Ureter (tissue), 1 donor: ENCODE results near the gene GCA. TPM values are rescaled to one million over a fixed set of nuclear protein-coding genes. Genes with fewer than 3 reads are reported as not detected.

Experiments
- DNase-seq: peaks from one replicate; pipeline ENCODE4 v3.0.0-alpha.2; 2020; ENCODE audit warnings: low spot score
- total RNA-seq: library from RNA; stranded (reverse); gene quantifications from one replicate; pipeline ENCODE4 v1.2.4, GENCODE V29; 2023
- donor health status: DM: yes; HTN: yes; CAD: no.

GCA gene
- total RNA-seq, 1 donor from 2014 or later, result 27.5 TPM

DNA sequence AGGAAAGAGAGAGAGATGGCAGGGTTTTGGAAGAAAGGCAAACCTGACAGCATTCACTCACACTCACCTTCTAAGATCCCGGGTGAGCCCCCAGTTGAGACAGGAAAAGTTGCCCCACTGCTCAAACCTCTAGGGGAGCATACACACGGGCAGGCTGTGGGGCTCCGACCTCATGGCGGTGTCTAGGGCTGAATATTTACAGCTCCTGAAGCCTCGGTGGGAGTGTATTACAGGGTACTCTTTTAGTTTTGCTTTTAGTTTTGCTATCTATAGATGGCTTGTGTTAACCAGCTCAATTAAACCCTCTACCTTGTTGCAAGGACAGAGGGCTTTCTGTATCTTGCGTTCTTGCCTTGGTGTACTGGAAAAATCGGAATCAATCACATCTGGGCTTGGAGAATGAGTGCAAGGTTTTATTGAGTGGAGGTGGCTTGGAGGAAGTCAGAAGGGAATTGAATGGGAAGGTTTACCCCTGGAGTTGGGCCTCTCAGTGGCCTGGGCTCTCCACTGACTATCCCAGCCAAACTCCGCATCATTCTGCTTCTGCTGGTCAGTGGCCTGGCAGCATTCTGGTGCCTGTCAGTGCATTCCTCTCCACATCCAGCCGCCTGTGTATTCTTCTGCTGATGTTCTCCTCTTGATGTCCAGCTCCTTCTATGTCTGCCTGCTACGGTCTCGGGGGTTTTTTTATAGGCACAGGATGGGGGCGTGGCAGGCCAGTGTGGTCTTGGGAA is 15.3 kb upstream of the GCA start:
- DNase-seq, result no peak

DNA sequence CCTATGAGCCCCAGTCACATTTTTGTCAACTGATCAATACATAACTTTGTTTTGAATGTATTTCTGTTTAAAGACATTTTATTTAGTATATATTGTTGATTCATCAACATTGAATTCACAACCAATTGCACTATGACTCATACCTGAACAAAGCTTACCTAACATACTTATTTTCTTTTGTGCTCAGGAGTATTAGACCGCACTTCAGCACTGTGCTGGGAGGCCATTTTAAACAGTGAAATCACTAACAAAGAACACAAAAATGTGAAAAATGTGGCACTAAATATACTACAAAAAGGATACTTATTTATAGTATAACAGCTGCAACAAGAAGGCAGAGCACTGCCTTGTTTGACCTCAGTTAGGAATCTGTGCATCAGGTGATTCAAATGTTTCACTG is 13.1 kb upstream of the GCA start:
- DNase-seq, result no peak

DNA sequence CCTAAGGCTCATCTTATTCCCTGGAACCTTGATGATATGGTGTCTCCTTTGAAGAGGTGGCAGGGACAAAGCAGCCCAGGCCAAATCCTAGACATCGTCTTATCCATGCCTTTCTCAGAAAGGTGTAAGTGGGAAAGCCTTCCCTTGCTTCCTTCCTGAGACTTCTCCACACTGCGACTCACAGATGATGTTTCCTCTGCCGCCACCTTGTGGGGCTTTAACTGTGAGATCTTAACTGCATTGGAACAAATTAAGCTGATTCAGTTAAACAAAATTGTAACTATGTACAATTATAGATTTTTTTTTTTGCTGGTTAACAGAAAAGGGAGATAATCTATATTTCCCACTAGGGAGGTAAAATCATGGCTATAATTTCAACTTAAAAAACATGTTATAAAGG is 10.0 kb upstream of the GCA start:
- DNase-seq, result no peak

DNA sequence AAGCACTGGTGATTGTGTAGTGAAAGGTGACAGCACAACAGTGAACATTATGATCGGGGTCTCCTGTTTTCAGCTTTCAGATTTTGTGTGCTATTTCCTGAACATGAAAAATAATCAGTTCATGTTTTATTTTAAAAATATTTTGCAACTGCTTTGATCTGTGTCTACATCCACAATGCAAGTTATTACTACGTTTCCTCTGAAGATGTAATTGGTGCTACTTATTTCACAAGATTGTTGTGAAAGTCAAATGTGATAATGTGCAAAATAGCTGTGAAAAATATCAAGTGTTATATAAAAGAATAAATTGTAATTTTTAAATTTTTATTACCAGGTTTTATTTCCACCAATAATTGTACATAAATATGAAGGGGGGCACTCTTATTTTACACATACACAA is 6.1 kb upstream of the GCA start:
- DNase-seq, result no peak

DNA sequence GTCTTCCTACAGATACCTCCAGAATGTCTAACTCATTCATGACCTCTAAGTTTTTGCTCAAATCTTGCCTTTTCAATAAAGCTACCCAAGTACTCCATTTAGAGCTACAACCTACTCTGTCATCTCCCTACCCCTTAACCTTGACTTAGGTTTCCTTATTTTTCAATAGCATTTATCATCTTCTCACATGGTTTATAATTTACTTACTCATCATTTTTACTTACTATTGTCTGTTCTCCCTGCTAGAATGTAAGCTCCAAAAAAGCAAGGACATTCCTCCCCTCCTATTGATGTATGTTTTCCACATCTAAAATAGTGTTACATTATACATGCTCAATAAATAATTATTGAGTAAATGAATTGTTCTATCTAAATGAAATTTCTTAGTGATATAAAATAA is 3.1 kb upstream of the GCA start:
- no peak for DNase-seq

DNA sequence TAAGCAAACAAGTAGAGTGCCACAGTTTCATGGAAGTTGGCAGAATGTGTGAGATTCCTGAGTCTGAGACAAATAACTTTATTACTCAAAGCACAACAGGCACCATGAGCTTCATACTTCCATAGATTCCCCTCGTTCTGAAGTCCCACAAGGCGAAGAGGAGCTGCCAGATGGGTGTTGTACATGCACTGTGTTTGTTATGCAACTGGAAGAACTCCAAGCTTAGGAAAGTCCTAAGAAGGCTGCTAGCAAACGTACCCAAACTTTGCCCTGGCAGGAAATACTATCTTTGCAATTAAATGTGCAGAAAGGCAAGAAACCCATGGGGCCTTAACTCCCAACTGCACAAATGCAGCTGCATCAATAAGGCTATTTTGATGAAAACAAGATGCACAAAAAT is 1.6 kb upstream of the GCA start:
- no peak for DNase-seq

DNA sequence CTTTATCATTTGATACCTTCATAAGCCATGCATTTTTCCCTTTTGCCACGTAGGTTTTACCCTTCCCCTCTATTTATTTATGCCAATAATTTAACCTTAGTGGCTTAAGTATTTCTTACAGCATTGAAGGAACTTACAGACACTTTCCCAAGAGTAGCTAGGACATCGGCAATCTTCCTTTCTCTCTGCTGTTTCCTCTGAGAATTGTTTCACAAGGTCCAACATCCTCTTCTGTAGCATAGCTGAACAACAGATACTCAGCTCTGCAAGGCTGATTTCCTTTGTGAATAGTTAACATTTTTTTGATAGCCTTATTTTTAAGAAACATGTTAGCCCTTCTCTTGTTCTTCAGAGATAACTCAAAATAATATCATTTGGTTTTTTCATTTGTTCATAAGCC is 1.1 kb upstream of the GCA start:
- no peak for DNase-seq

DNA sequence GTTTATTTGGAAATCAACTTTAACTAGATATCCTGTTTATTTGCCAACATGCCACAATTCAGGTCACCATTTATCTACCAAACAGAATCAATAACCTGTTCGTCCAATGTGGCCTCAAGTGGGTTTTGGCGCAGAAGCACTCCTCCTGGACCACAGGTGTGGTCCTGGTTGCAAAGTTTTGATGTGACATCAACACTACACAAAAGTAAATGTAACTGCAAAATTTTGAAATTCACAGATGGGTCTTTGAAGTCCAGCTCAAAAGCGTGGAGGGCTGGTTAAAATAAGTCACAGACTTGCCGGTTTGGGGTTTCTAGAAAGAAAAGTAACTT is 474 bp upstream of the GCA start:
- DNase-seq, result no peak

DNA sequence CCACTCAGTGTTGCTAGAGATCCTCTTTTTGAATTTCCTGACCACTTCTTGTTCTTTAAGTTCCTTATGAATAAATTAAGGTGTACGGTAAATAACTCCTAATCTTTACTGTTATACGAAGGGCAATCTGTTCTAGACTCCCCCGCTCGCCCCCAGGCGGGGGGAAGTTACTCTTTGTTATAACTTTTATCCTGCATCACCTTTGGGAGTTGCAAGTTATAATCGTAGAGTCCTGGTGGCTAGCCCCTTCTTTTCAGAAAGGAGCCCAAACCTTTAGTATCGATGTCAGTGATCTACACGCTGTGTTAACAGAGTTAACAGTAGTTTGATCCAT is 652 bp downstream of the GCA start:
- DNase-seq, result no peak

DNA sequence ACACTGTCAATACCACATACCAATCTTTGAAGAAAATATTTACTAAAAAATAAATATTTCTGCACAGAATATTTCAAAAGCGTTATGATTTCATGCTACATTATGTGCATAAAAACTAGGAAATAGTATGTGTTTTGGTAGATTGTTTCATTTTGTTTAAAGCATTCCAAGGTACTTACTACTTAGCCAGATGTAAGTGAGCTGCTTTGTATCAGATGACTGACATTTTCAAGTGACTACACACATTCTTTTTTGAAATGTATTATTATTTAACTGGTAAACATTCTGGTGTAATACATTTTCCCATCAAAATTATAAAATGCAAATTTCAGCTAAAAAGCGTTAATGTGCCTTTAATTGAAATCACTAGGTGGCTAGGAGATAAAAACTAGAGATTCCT is 21.5 kb downstream of the GCA start:
- no peak for DNase-seq

DNA sequence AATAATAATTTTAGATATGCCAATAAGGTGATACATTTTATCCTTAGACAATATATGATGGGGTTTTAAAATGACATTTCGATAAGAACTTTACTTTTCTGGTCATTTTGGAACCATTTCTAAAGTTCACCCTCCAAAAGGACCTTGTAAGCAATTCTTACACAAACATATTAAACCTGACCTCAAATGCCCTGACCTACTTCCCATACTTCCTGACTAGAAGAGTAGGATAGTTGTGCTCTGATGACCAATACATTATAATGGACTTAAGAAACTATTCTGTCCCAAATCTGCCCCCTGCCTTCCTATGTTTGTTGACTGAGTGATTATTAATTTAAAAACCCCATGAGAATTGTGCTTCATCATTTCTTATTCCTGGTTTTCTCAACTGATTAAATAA is 24.6 kb downstream of the GCA start:
- no peak for DNase-seq

DNA sequence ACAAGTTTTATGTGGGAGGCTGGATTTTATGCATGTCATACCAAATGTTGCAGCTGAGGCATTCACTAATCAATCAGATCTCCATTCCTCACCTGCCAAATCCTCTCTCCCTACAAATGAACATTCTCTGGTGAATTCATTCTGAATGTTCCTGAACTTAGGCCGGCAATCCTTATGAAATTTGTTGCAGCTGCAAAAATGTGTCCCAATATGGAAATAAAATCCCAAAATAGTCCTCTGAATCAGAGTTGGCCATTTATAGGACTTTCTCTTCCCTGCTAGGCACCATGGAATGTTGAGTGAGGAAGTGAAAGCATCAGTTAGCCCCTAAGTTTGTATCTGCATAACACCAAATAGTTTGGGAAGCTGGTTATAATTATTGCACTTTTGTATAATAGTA is 25.6 kb downstream of the GCA start:
- DNase-seq, result no peak

DNA sequence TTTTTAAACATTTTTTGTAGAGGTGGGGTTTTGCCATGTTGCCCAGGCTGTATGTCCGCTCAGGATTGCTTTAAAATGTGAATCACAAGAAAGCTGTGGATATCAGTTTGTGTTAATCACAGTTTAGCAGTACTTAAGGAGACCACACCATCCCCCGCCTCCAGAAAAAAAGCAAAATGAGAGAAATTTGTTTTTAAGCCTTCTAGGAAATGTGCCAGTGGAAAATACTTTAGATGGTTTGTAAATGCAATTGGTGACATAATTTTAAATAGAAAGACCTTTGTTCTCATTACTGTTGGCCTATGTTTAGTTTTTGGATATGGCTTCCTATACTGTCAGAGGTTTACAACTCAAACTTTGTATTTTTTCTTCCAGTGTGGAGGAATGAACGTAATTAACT is 27.0 kb downstream of the GCA start:
- no peak for DNase-seq

DNA sequence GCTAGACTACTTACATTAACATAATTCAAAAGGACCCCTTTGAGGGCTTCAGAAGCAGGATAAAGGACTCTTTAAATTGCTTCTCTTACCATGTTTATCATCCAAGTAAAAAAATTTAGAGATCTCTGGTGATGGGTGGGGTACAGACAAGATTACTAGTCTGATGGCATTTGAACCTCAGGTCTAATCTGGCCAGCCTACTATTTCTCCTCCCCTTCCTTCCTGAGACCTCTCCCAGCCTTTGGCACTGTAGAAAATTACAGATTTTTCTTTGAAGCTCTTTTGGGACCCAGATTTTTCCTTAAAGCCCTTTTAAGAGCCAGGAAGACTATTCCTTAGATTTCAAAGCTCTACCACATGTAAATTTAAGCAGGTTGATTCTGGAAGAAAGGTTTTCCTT is 28.9 kb downstream of the GCA start:
- no peak for DNase-seq

DNA sequence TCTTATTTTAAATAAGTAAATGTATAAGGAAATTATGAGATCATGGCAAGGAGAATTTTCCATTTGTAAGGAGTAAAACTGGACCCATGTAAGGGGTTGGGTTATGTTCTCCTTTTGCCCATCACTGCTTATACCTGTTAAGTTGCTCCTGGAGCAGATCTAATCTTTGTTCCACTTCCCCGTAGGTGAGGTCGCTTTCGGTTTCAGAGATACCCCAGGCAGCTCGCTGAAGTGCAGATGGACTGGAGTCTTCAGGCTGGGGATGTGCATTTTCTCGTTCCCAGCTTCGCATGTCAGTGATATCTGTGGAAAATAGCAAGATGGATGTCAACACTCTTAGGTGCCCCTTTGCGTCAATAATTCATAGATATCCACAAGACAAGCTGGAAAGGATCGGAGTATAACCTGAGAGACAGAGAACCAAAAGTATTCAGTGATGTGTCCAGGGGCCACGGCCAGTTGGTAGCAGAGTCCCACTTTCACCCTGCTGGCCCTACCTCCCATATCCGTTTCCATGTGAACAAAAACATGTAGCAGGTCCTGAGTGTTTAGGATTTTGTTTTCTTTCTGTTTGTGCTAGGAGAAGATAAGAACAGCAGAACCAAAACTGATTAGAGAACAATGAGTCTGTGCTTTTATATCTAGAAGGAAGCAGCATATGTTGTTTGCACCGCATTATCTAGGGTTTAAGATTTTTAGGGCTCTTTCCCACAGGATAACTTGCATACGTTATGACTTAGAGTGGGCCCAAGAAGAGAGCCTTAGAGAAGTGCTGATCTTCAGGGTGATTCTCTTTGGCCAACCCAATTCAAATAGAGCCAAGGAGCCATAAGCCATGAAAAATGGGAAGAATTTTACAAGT is 36.0 kb downstream of the GCA start:
- DNase-seq, result no peak

DNA sequence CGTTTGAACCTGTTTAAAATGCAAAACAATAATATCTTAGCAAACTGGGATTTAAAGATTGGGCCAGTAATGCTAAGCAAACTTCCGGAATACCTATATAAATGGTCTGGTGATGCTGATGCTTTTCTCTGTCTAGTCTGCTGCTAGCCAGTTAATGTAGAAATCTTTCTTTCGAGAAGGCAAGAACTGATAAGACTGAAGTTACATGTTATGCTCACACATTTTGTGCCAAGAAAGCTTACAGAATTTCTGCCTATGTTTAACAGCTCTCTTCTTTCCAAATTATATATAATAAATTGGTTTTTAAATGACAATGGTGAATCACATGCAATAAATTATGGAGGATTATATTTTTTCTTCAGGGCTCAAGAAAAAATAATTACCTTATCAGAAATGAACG is 37.9 kb downstream of the GCA start:
- no peak for DNase-seq

DNA sequence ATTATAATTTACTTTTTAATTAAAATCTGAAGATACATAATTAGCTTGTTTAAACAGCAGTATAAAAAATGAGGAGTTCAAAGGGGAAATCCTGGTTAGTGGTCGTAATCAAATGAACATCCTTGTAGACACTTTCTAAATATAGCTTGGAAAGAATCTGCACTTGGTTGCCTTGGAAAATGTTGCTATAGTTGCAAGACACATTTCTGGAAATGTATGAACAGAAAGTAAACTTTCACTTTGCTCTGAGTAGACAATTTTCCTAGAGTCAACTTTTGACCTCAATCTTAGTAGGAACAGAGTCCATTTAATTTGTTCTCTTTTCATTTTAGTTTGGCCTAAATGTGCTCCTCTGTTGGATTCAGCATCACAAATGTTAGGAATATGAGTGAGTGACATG is 38.3 kb downstream of the GCA start:
- no peak for DNase-seq

DNA sequence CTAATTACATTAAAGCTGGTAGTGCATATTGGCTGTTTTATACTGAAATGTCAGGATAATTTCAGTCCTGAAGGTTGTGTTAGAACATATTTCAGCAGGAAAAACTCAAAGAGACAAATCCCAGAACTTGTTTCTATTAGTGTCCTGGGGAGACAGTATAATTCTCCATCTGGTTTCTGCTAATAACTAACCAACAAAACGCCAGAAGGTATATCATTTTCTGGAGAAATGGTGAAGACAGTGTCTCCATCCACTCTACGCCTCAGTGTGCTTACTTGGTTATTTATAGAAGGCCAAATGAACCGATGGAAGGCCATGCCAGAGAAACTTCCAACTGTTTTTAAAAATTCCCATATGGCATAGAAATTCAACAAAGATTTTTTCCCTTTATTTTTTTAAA is 41.6 kb downstream of the GCA start:
- no peak for DNase-seq

DNA sequence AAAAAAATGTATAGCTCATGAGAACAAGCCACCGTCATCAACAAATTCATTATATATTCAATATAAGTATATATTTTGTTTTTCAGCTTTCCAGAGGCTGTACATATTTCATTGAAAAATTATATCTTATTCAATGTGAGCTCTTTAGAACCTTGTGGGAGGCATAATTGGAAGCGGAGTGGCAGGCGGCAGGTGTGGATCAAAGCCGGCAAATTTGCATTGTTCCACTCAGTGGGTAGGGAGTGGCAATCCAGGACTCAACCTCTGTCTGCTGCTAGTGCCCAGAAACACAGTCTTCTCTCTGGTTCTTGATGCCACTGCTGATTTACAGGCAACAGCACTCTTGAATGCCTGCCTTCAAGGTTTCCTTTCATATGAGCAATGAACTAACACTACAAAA is 46.9 kb downstream of the GCA start:
- no peak for DNase-seq

DNA sequence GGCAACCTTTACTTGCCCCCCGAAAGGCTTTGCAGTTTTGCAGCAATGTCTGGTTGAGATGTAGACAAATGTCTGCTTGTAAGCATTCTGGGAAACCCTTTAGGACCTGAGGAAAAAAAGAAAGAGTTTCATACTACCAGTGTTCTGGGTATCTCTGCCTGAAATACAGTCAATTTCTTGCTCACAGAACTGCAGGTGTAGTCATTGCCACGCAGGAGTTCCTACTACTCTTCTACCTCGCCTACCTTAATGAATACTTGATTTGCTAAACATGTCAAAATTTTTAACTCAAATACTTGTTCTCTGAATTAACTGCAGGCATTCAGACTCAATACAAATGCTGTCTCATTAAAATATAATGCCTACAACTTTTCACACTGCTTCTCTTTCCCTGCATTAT is 56.4 kb downstream of the GCA start:
- no peak for DNase-seq

DNA sequence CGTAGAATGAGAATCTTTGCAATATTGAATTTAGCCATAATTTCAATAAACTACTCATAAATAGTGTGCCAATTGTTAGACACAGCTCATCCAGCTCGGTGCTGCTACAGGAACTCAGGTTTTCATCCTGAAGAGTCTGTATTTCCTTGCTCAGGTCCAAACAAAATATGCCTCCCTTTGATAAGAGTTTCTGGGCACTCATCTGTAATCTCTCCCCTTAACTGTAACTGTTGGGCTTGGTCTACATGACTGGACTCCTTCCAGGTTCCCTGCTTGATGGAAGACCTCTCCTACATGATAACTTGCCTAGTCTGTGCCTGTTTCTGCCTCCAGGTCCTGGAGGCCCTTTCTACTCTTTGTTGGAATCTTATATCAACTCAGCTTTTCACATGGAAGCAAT is 57.9 kb downstream of the GCA start:
- no peak for DNase-seq

DNA sequence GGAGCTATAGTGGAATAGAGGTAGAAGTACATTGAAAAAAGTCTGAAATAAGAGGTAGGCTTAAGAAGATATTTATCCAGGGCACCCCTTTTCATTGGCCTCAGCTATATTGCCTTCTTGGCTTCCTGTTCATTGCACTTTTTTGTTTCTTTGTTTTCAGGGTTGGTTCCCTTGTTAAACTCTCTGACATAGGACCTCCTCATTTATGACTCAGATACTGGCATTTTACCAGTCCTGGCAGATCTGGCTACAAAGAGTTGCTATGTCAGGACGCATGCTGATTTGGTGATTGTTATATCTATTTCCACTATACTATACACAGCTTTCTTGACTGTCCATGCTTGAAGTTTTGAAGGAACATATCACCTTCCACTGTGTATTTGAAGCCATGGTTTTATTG is 60.0 kb downstream of the GCA start:
- DNase-seq, result no peak
